GM18907 (cell line): ENCODE data around the gene TMCC1.
"Not testable (repeated sequence)": the region's sequence is repeated elsewhere in the genome, so short reads cannot be mapped to it uniquely, and the experiment has no call there.

Experiments used
- ATAC-seq: cut with Tn5 transposase; IDR thresholded peaks from one replicate; pipeline ENCODE4 v1.9.1; 2021; ENCODE audit warnings: mild to moderate bottlenecking, moderate library complexity; ENCODE audit not compliant: unreplicated experiment

The TMCC1 gene

DNA sequence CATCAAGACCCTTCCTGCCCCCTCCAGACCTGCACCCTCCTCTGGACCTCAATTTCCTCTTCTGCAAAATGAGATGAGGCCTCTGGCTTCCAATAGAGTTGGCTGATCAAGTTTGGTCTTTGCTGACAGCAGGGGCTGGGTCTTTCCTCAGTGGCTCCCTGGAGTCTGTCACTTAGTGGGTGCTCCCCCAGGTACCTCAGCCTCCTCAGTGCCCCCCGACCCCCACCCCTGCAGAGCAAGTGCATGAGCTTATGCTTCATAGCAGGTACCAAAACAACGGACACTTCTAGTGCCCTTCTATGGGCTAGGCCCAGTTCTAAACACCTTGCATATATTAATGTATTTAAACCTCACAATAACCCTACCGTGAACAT is 280.2 kb downstream of the TMCC1 start:
- ATAC-seq = no peak

GRCh38 chr3:129612534-129613366 is 280.8 kb downstream of the TMCC1 start:
- ATAC-seq = no peak

DNA sequence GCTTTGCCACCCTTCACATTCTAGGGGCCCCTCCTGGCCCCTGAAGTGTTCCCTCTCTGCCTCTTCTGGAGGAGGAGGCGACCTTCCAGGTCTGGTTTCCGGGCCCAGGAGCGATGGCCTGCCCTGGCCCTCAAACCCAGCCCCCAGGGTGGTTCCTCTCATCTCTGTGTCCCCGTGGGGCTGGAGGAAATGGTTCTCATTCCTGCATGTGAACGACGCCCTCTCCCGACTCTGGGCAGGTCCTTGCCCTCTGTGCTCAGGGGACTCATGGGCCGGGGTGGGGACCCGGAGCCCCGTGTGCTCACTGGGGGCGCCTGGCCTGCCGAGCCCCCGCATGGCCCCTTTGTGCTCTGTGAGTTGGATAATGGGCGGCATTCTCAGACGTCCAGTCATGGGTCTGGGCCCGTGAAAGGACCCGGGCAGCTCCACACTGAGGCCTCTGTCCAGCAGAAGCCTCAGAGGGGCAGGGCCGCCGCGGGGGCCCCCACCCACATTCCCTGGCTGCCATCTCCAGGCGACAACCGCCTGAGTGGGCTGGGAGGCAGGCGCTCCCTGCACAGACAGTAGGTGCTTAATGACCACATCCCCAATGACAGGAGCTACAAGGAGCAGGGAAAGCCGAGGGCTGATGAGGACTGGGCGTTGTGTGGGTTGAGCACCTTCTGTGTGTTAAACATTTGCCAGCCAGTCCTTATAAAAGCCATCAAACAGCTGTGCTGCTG is 281.5 kb downstream of the TMCC1 start:
- ATAC-seq = no peak

DNA sequence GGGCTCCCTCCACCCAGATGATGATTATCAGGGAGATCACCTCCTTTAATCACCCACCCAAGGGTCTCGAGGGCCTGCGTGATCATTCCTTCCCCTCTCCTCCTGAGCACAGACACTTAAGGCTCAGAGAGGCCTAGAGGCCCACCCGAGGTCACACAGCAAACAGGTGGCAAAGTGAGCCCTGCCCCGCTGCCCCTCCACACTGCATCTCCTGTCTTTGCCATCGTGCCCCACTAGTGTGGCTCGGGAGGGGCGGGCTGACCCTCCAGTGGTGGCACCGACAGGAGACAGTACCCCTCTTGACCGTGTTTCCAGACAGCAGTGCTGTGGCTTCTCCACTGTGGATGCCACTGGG is 282.1 kb downstream of the TMCC1 start:
- ATAC-seq = no peak

- ATAC-seq = not testable (repeated sequence)
Observed at GRCh38 chr3:129610794-129611445, 282.6 kb downstream of the TMCC1 start.

DNA sequence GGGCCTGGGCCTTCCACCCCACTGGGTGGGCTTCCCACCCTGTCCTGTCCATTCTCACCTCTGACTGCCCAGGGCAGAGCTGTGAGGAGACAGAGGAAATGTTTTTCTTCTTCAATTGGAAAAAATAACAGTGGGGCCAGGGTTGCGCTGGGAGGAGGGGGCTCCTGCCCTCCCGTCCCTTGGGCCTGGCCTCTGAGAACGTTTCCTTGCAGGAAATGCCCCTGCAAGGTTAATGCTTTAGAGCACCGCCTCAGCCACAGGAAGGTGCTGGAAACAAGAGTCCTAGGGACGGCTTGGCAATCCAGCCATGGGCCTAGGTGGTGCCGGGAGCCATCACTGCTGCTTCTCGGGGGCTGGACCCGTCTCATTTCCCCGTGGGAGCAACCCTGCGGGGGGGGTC is 283.2 kb downstream of the TMCC1 start:
- ATAC-seq = no peak

GRCh38 chr3:129609591-129610182 is 283.8 kb downstream of the TMCC1 start:
- ATAC-seq = no peak

DNA sequence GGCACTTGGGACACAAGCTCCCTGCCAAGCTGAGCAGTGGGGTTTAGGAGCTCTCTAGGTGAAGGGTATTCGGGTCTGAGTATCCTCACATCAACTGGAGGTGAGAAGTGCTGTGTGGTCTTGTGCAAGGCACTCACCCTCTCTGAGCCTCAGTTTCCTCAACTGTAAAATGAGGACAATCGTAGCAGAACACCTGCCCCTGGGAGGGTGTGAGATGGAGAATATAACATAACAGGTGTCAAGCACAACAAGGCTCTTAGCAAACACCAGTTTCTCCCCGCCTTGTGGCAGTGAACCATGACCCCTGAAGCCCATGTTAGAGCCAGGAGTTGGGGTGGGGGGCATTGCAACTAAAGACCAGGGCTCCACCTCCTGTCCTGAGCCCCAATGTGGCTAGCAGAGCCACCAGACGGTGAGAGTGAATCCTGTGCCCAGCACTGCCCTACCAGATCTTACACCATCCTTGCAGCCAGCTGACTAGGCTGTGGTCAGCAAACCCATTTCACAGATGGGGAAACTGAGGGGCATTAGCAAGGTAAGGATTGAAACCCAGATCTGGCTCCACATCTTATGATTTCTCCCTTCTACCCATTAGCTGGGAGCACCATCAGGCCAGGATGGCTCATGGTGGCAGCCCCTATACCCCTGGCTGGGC is 284.4 kb downstream of the TMCC1 start:
- no peak for ATAC-seq

DNA sequence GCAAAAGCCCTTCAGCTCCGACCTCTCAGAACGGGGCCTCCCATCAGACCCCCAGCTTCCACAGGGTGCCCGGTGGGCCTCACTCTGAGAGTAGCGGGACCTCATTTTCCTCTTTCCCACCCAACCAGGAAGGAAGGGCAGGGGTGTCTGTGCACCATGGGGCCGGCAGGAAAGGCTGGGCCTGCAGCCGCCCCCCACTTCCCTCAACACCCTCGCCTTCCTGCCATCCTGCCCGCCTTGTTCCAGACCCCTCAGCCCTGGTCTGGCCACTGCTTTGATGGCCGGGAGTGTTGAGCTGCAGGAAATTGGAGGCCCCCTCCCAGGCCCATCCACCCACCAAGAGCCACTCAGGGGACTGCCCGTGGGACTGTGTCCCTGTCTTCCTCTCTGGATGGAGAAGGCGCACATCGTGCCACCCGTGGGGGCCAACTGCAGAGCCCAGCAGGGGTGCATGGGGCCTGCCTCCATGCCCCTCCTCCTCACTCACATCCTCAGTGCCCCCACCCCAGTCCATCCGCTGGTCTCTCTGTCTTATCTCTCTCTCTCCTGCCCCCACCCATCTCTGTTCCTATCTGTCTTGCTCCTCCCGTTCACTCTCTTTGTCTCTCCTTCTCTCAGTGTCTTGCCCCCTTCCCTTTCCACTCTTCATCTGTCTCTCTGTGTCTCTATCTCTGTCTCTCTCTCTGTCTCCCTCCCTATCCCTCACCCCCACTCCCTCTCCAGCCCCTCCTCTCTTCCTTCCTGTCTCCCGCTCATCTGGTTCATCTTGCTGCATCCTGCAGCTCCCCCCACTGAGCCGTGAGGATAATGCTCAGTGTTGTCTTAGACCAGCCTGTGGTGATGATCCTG is 285.2 kb downstream of the TMCC1 start:
- no peak for ATAC-seq

- ATAC-seq = no peak
Observed at GRCh38 chr3:129607391-129608068, 286.0 kb downstream of the TMCC1 start.

GRCh38 chr3:129606636-129607390 is 286.7 kb downstream of the TMCC1 start, which contains the start of gene PLXND1:
Gene PLXND1, minus strand, starts transcription at chr3:129606676. Its CDS starts 37 bp downstream, at chr3:129606639.
- ATAC-seq = no peak

DNA sequence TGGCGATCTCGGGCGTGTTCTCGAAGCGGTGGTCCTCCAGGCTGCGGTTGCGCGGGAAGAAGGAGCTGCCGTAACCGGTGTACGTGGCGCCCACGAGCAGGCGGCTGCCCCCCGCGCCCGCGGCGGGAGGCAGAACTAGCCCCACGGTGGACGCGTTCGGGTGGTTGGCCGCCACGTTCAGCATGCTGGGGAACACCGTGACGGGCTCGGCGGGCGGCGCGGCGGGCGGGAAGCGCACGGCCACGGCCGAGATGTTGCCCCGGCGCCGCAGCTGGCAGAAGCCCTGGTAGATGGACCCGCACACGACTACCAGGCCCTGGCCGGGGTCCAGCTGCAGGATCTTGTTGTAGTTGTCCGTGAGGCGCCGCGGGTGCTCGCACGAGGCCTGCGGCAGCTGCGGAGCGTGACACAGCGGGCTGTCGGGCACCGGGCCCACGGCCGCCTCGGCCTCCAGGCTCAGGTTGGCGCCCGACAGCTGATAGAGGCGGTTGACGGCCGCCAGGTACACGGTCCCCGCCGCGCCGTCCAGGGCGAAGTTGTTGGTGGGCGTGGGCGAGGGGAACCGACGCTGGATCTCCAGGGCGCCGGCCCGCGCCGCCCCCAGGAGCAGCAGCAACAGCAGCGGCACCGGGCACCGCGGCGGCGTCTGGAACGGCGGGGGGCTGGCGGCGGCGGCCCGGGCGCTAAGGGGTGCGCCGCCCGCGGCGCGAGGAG is 287.4 kb downstream of the TMCC1 start:
- ATAC-seq = no peak

DNA sequence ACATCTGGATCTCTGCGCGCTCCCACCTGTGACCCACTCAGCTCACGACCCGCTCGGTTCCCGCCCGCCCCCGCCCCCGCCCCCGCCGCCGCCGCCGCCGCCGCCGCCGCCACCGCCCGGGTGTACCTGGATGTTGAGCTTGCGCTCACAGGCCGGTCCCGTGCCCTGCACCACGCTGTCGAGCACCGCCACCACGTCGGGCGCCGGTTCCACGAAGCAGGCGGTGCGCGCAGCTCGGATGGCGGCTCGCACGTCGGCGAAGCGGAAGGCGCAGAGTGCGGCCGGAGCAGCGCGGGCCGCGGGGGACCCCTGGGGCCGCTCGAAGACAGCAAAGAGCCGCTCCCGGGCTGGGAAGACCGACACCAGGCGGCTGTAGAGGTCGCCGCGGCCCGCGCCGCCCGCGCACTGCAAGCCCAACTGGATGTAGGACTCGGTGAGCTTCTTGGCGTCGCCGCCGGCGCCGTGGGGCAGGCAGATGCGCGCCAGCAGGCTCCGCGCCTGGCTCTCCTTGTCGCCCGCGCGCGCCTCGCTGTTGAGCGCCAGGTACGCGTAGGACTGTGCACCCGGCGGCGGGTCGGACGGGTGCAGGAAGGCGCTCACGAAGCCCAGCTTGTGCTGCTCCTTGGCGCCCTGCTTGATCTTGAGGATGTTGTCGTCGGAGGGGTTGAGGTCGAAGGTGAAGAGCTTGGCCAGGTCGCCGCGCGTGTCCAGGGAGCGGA is 288.1 kb downstream of the TMCC1 start:
- ATAC-seq = no peak

- ATAC-seq = no peak
Observed at GRCh38 chr3:129604767-129605166, 288.7 kb downstream of the TMCC1 start.

DNA sequence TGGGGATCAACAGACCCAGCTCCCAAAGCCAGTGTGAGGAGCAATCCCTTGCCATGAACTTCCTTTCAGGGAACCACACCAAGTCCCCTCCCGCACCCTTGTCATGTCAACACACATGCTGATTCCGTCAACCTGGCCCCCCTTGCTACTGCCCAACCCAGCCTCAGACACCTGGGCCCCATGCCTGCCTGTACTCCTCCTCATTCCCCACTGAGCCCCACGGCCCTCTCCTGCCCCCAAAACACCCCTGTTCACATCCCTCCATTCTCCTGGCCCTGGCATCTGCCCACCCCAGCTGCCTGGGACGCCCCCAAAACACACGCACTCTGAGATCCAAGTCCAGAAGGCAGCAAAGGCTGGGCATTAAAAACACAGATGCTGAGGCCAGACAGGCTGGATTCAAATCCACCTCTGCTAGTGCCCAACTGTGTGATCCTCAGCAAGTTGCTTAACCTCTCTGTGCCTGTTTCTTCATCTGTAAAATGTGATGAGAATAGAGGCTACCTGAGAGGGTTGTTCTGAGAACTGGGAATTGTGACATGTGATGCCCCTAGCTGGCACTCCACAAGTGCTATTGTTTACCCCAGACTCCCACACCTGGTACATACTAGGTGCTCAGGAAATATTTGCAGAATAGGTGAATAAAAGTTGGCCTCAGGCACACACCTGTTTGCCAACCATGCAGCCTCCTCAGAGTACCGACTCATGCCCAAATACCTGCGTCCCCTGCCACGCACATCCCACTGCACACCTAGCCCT is 289.3 kb downstream of the TMCC1 start:
- no peak for ATAC-seq

DNA sequence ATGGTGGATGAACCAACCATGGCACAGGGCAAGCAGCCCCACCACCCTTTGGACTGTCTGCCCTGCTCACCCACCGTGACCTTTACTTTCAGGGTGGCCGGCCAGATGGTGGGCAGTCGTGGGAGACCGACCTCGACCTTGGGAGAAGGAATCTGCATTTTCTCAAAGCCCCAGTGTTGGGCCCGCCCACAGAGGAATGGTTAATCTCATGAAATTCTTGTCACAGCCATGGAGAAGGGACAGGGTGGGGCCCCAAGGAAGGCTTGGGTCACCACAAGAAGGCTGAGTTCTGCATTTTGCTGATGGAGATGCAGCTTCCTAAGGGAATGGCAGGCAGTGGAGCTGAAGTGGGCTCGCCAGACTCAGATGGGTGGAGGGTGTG is 290.0 kb downstream of the TMCC1 start:
- ATAC-seq = no peak
